GM19035 (cell line): ENCODE measurements around the gene RAB17.
A peak's percentile ranks its signal among the peaks of the same experiment; 100 is the strongest.

Experiments used
- ATAC-seq: cut with Tn5 transposase; IDR thresholded peaks from one replicate; pipeline ENCODE4 v1.9.1; 2021; ENCODE audit not compliant: unreplicated experiment

The RAB17 gene

GRCh38 chr2:237540223-237540775, 50.2 kb downstream of the RAB17 start:
- ATAC-seq, result no peak

- no peak for ATAC-seq
Observed at GRCh38 chr2:237539681-237540080, 50.9 kb downstream of the RAB17 start.

- ATAC-seq, result no peak
Observed at GRCh38 chr2:237538901-237539300, 51.6 kb downstream of the RAB17 start.

GRCh38 chr2:237538001-237538720, 52.4 kb downstream of the RAB17 start:
- ATAC-seq, result no peak

GRCh38 chr2:237536617-237537016, 53.9 kb downstream of the RAB17 start:
- no peak for ATAC-seq

- no peak for ATAC-seq
Observed at GRCh38 chr2:237536083-237536415, 54.5 kb downstream of the RAB17 start.

- ATAC-seq, result no peak
Observed at GRCh38 chr2:237535385-237536082, 55.0 kb downstream of the RAB17 start.

GRCh38 chr2:237534380-237534779, 56.2 kb downstream of the RAB17 start:
- no peak for ATAC-seq

- ATAC-seq, result no peak
Observed at GRCh38 chr2:237533668-237534161, 56.8 kb downstream of the RAB17 start.

- ATAC-seq, result no peak
Observed at GRCh38 chr2:237532160-237532559, 58.4 kb downstream of the RAB17 start.

- peak; percentile 45 for ATAC-seq
Observed at GRCh38 chr2:237530472-237531433, 59.8 kb downstream of the RAB17 start.

- ATAC-seq, result peak; percentile 67
Observed at GRCh38 chr2:237529452-237530402, 60.8 kb downstream of the RAB17 start.

- ATAC-seq, result no peak
Observed at GRCh38 chr2:237527766-237528165, 62.8 kb downstream of the RAB17 start.

GRCh38 chr2:237527233-237527632, 63.3 kb downstream of the RAB17 start:
- ATAC-seq, result no peak

GRCh38 chr2:237525559-237526157, 64.9 kb downstream of the RAB17 start:
- no peak for ATAC-seq

- ATAC-seq, result no peak
Observed at GRCh38 chr2:237524631-237525030, 65.9 kb downstream of the RAB17 start.
